Breast epithelium (tissue), 4 donors: ENCODE data around the gene APC2. TPM values are rescaled to one million over a fixed set of nuclear protein-coding genes. Genes with fewer than 3 reads are reported as not detected.

Experiments
- DNase-seq, 2 donors: peaks; one replicate each; pipeline ENCODE4 v3.0.0-alpha.2; 2019; ENCODE audit warnings: low spot score in 2 of 2
- H3K27ac ChIP-seq, 2 donors: fragments of 200-600 bp; sonication (generic) in 1 of 2; one replicate each; pipeline ENCODE4 v1.5.1; 2016 to 2019; ENCODE audit warnings: mild to moderate bottlenecking in 1 of 2
- H3K27me3 ChIP-seq, 2 donors: fragments of 200-600 bp; sonication (generic) in 1 of 2; one replicate each; pipeline versions ENCODE4 v1.5.1 to v1.6.0; 2017 to 2019; ENCODE audit warnings: control low read depth in 1 of 2, mild to moderate bottlenecking in 1 of 2
- H3K36me3 ChIP-seq: fragments of 200-600 bp; one replicate; pipeline ENCODE4 v1.5.1; 2019
- H3K4me1 ChIP-seq, 2 donors: fragments of 200-600 bp; sonication (generic); one replicate each; pipeline ENCODE4 v1.5.1; 2016 to 2019; ENCODE audit warnings: control low read depth in 1 of 2
- H3K4me3 ChIP-seq, 3 donors: fragments of 200-600 bp; sonication (generic); 1 replicate in 2 of 3; 2 replicates in 1 of 3; pipeline ENCODE4 v1.5.1; 2016 to 2019; ENCODE audit warnings: mild to moderate bottlenecking in 3 of 3, moderate library complexity in 2 of 3
- H3K9me3 ChIP-seq, 2 donors: fragments of 200-600 bp; sonication (generic) in 1 of 2; one replicate each; pipeline ENCODE4 v1.5.1; 2016 to 2019; ENCODE audit warnings: control low read depth in 1 of 2
- CTCF ChIP-seq, 3 donors: fragments of 450-650 bp; IDR thresholded peaks; one replicate each; pipeline ENCODE4 v1.5.1; 2016 to 2017; ENCODE audit warnings: antibody characterized with exemption in 3 of 3, mild to moderate bottlenecking in 3 of 3, moderate library complexity in 3 of 3
- POLR2A ChIP-seq: fragments of 450-650 bp; IDR thresholded peaks from one replicate; pipeline ENCODE4 v1.6.1; 2016; ENCODE audit warnings: antibody characterized with exemption, mild to moderate bottlenecking, moderate library complexity
- POLR2AphosphoS5 ChIP-seq, 3 donors: sonication (generic); formaldehyde crosslinking; IDR thresholded peaks; one replicate each; pipeline ENCODE4 v1.6.1; 2017; ENCODE audit warnings: antibody characterized with exemption in 3 of 3
- intact Hi-C: fragments of 100-400 bp; cut with DNase I; formaldehyde crosslinking; loops from one replicate; pipeline ENCODE4 v1.15.1; 2023; ENCODE audit warnings: low total_unique reads
- total RNA-seq, 3 donors: library from RNA; depleted of rRNA; stranded (reverse); fragments of >200 nt; gene quantifications; one replicate each; pipeline ENCODE4 v1.1.0, GENCODE V29; 2016

The APC2 gene
- total RNA-seq, 3 donors from 2014 or later = under 0.01 to 0.29 (median 0.16) TPM

- H3K4me1 ChIP-seq = no peaks in the 10 kb centered on the region
- no peak overlapping the region for H3K27ac ChIP-seq
- no peak overlapping the region for H3K4me3 ChIP-seq
- intact Hi-C loops = no loop called here
- DNase-seq = no peak
- H3K27me3 ChIP-seq = no peaks in the 10 kb centered on the region
- no peaks in the 10 kb centered on the region for H3K36me3 ChIP-seq
- H3K9me3 ChIP-seq = no peaks in the 10 kb centered on the region
- TF ChIP-seq POLR2AphosphoS5 (IDR thresholded peaks at IDR 0.05) = no peak
- TF ChIP-seq POLR2A = no peak
- no peak for TF ChIP-seq CTCF (IDR thresholded peaks at IDR 0.05)
Measured at GRCh38 chr19:1427221-1427920, 22.6 kb upstream of the APC2 start.

DNA sequence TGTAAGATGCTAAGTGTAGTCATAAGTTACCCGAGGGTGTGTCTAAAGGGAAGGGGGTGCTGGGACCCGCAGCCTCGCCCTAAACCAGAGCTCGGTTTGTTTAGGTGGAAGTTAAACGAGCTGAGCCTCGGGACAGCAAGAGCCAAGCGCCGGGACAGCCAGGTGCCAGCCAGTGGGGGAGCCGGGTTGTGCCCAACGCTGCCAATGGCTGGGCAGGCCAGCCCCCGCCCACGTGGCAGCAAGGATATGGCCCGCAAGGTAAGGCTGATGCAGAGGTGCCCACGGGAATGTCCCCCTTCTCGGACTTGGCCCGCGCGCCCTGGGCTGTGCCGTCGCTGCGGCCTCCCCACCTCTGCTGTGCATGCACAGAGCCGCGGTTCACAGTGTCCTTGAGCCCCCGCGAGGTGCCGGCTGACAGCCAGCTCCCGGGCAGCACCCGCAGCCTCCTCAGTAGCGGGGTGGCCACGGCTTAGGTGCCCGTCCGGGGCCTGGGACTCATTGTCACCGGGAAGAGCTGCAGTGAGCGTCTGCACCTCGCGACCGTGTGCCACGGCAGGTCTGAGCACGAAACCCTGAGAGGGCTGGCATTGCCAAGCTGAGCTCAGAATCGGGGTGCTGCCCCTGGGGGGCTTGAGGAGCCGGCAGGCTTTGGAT lies 21.1 kb upstream of the APC2 start:
- Histone ChIP-seq H3K36me3 (peaks cover 11% of the 10 kb centered on the region), H3K27me3 (no peaks in the 10 kb centered on the region), H3K27ac (no peak overlapping the region), H3K4me1 (no peaks in the 10 kb centered on the region), H3K4me3 (no peak overlapping the region), H3K9me3 (no peaks in the 10 kb centered on the region)
- no peak for TF ChIP-seq POLR2A
- TF ChIP-seq CTCF (IDR thresholded peaks at IDR 0.05) = no peak
- TF ChIP-seq POLR2AphosphoS5 (IDR thresholded peaks at IDR 0.05) = no peak
- intact Hi-C loops = no loop called here
- no peak for DNase-seq

DNA sequence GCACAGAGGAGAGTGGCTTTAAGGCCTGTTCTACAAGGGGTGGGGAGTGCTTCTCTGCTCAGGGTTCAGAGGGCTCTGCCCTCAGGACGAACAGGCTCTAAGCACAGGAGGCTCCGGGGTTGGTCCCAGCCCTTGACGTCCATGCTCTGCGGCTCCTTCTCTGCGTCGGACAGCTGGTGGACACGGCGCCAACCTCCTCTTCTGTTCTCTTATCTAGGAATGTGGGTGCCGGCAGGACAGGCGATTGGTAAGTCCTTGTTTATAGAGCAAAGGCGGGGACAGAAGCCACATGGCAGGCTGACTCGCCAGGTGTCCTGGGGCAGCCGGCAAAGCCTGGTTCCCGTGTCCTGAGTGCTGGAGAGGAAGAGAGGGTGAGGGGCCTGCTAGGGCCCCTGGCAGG lies 20.2 kb upstream of the APC2 start:
- H3K4me1 ChIP-seq = no peaks in the 10 kb centered on the region
- H3K9me3 ChIP-seq = no peaks in the 10 kb centered on the region
- no peak overlapping the region for H3K4me3 ChIP-seq
- peaks cover 11% of the 10 kb centered on the region for H3K36me3 ChIP-seq
- intact Hi-C loops = no loop called here
- H3K27ac ChIP-seq = no peak overlapping the region
- H3K27me3 ChIP-seq = no peaks in the 10 kb centered on the region
- TF ChIP-seq POLR2A (no peak), CTCF (IDR thresholded peaks at IDR 0.05) (no peak), POLR2AphosphoS5 (IDR thresholded peaks at IDR 0.05) (no peak)
- no peak for DNase-seq

- no peaks in the 10 kb centered on the region for H3K27me3 ChIP-seq
- no peak overlapping the region for H3K27ac ChIP-seq
- H3K4me1 ChIP-seq = no peaks in the 10 kb centered on the region
- TF ChIP-seq POLR2AphosphoS5 (IDR thresholded peaks at IDR 0.05) (no peak), CTCF (IDR thresholded peaks at IDR 0.05) (no peak), POLR2A (no peak)
- no peaks in the 10 kb centered on the region for H3K9me3 ChIP-seq
- H3K4me3 ChIP-seq = no peak overlapping the region
- DNase-seq = no peak
- intact Hi-C loops = no loop called here
- H3K36me3 ChIP-seq = peaks cover 11% of the 10 kb centered on the region
Measured at GRCh38 chr19:1430246-1430645, 19.7 kb upstream of the APC2 start.

DNA sequence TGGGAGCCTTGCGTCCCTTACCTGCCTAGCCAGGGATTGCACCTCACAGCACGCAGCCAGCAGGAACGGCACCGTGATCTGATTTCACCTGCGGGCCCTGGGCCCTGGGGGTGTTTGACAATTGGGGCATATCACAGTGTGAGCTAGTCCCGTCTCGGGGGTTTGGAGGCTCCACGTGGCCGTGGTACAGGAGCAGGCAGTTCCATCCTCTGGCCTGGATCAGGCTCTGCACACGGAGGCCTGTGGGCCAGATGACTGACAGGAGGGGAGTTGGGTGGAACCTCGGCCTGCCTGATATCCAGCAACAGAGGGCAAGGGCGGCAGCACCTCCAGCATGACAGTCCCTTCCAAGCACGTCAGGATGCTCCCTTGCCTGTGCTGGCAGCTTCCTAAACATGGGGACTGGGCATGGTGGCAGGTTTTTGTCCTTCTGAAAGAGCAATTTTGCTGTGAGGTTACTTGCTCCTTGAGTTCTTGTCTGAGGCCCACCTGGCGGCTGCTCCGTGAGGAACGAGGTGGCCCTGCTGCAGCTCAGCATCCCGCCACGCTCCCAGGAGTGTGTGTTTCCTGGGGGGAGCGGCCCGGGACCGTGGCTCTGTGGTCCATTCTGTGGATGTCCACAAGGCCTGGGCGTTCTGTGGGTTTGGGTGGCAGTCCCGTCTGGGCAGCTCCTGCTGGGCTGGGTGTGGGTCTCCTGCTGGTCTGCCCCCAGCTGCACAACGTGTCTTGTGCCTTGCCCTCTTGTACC lies 18.0 kb upstream of the APC2 start:
- Histone ChIP-seq H3K4me3 (no peak overlapping the region), H3K4me1 (no peaks in the 10 kb centered on the region), H3K27me3 (no peaks in the 10 kb centered on the region), H3K9me3 (no peaks in the 10 kb centered on the region), H3K36me3 (peaks cover 11% of the 10 kb centered on the region), H3K27ac (no peak overlapping the region)
- no peak for TF ChIP-seq POLR2A
- no peak for TF ChIP-seq CTCF (IDR thresholded peaks at IDR 0.05)
- no peak for TF ChIP-seq POLR2AphosphoS5 (IDR thresholded peaks at IDR 0.05)
- intact Hi-C loops = no loop called here
- DNase-seq = no peak
